ENCODE data around the gene WNT7B. TPM values are rescaled to one million over a fixed set of nuclear protein-coding genes. Genes with fewer than 3 reads are reported as not detected.

WNT7B gene
- total RNA-seq, 1 experiment from 2014 or later = 95.0 TPM

DNA sequence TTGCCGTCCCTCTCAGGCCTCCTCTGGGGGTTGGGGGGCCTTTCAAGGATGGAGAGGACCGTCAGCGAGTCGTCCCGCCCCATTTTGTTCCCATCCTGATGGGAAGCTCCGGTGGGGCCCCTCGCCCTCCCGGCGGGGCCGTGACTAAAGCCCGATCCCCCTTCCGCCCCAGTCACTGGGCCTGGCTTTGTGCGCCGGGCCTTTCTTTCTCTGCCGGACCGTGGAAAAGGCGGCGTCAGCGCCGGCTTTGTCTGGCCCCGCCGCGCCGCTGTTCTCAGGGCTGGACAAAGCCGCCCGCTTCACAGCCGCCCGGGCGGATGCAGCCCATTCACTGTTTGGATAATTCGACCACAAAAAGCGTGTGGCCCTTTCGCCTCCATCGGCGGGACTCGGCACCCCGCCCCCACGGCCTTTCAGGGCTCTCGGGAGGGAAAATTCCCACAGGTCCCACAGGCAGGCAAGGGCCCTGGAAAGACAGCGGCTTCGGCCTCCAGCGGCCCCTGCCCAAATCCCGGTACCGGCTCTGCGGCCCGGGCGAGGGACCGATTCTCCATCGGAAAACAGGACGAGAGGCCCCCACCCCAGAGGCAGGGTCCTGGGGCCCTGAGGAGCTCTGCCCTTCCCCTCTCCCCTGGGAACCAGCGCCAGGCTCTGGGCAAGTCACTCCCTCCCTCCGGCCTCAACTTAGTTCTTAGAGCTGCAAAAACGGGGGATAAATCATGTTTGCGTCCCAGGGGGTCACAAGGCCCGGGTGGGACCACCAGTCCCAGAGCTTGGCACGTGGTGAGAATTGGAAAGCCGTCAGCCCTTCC lies 87.2 kb downstream of the WNT7B start:
- in situ Hi-C loops (cut with HindIII; ENCODE audit: low pct_unique_long_range_greater_than_20kb, low sequenced_read_pairs) = no loop called here
- no peak for DNase-seq (ENCODE audit: low read depth)

DNA sequence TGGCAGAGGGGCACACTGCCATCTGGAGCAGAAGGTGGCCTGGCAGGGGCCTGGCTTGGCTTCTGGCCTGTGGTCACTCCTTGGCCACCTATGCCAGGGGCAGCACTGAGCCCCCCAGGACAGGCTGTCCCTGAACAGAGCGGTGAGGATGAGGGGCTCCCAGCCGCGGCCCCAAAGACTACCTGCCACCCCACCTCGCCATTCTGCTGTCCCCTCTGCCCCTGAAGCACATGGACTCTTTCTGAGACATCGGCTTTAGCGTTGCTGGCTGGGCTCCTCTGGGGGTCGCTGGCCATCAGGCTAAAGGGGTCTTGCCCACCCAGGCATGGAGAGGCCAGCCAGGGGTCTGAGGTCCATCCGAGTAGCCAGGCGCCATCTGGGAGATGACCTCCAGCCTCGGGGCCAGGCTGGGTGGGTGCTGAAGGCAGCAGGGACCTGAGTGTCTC lies 87.8 kb downstream of the WNT7B start:
- in situ Hi-C loops (cut with HindIII; ENCODE audit: low pct_unique_long_range_greater_than_20kb, low sequenced_read_pairs) = no loop called here
- DNase-seq (ENCODE audit: low read depth) = no peak

DNA sequence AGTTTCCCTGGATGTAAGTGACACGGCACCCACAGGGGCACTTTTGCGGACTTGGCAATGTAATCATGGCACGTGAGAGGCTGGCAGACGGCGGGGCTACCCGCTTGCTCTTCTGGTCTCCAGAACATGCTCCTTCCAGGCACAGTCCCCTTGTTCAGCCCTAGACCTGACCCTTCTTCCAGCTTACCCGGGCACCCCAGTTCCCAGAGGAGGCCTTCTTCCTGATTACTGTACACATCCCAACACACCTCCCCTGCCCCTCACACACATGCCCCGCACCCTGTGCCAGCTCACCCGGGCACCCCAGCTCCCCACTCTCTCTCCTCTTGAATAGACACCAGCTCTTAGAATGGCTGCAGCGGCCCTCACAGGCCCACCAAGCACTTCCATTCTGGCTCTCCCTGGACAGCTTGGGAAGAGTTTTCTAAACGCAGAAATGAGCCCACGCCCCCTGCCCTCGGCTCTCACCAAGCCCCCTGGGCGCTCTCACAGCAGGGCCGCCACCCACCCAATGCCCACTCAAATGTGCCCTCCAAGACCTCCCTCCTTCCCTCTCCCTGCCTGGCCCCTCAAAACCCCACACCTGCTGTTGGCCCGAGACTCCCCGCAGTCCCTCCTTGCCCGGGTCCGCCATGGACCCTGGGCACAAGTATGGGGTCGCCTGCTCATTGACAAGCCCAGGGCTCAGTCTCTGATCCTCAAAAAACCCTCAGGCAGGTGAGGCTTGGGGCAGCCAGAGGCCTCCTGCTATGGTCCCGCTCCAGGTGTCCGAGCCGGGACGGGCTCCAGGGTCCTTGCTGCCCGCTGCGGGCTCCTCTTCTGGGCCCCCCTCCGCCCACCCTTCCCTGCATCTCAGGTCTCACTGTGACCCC lies 88.5 kb downstream of the WNT7B start:
- in situ Hi-C loops (cut with HindIII; ENCODE audit: low pct_unique_long_range_greater_than_20kb, low sequenced_read_pairs) = no loop called here
- no peak for DNase-seq (ENCODE audit: low read depth)

DNA sequence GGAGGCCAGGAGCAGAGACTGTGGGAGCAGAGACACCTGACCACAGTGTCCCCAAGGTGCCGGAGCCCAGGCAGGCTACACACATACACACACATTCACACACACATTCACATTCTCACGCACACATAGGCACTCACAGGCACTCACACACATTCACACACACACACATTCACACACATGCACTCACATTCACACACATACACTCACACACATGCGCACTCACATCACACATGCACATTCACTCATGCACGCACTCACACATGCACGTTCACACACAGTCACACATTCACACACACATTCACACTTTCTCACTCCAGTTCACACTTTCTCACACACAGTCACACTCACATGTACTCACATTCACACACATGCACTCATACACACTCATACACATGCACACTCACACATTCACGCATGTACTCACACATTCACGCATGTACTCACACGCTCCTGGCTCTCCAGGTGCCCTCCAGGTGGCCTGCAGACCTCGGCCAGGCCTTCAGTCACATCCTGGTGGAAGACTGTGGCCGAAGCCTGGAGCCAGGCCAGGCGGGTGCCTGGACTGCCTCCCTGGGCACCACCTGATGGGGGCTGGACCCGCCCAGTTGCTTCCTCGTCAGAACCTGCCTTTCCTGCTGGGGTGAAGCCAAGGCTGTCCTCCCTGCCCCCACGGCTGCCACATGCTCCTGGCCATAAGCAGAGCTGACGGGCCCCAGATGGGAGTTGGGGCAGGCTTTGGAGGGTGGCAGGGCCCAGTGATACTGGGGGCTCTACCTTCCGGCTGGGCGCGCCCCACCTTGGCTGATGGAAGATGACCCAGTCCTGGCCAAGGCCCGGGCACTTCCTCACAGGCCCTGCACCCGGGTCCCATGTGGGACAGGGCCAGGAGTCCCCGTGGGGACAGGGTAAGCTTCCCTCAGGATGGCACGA lies 89.5 kb downstream of the WNT7B start:
- peak; percentile 34 for DNase-seq (ENCODE audit: low read depth)

DNA sequence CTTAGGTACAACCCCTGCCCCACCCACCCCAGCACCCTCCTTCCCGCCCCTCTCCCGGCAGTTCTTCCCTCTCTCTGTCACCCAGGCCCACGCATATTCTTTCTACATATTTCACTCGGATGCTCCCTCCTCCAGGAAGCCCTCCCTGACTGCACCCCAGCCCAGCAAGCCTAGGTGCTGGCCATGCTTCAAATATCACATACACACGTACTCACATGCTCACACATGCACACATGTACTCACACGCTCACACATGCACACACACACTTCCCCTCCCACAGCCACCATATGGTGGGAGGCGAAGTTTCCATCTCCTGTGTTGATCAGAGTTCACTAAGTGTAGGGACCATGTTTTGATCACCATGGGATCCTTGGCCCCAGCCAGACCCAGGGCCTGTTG lies 90.4 kb downstream of the WNT7B start:
- in situ Hi-C loops (cut with HindIII; ENCODE audit: low pct_unique_long_range_greater_than_20kb, low sequenced_read_pairs) = no loop called here
- DNase-seq (ENCODE audit: low read depth) = no peak

More for the DNA sequence above, 89.5 kb downstream of the WNT7B start:
- in situ Hi-C loops (cut with HindIII; ENCODE audit: low pct_unique_long_range_greater_than_20kb, low sequenced_read_pairs) = no loop called here

DNA sequence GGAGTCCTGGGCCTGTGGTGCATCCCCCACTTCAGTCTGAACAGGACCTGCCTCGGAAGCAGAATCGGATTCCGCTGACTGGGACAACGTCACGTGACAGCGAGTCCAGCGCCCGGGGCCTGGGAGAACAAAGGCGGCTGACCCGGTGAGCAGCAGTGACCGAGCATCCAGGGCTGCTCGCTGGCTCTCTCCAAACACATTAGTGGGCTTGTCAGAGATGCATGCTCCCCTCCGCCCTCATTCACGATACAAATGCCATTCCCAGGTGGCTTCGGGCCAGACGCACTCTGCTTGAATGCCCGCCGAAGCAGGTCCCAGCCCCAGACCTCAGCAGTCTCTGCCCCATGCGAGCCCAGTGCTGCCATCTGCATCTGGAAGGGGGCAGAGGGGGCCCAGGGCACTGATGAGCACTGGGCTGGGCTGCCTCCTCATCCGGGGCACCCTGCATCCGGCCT lies 91.0 kb downstream of the WNT7B start:
- in situ Hi-C loops (cut with HindIII; ENCODE audit: low pct_unique_long_range_greater_than_20kb, low sequenced_read_pairs) = no loop called here
- no peak for DNase-seq (ENCODE audit: low read depth)

DNA sequence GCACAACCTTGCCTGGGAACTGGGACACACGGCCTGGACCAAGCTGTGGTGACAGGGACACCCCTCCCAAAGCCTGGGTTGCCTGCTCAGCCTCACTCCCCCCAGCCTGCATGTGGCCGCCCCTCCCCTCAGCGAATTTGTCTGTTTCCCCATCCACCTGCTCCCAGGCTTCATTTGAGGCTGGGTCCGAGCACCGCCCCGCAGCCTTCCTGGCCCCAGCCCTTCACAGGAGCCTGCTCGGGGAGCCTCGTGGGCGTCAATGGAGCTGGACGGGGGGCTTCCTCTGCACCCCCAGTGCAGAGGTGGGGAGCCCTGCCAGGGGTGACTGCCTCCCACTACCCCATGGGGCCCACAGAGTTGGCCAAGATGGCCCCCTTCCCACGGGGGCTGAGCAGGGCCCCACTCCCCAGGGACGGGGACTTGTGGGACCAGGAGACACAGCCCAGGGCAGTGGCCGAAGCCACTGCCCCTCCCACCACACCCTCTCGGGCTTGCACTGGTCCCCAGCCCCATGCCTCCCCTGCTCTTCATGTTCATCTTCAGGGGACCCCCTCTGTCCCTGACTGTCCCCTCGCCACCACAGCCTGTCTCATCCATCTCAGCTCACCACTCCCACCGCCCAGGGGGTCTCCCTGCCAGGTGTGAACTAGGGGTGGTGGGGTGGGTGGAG lies 91.7 kb downstream of the WNT7B start:
- in situ Hi-C loops (cut with HindIII; ENCODE audit: low pct_unique_long_range_greater_than_20kb, low sequenced_read_pairs) = no loop called here
- DNase-seq (ENCODE audit: low read depth) = no peak

DNA sequence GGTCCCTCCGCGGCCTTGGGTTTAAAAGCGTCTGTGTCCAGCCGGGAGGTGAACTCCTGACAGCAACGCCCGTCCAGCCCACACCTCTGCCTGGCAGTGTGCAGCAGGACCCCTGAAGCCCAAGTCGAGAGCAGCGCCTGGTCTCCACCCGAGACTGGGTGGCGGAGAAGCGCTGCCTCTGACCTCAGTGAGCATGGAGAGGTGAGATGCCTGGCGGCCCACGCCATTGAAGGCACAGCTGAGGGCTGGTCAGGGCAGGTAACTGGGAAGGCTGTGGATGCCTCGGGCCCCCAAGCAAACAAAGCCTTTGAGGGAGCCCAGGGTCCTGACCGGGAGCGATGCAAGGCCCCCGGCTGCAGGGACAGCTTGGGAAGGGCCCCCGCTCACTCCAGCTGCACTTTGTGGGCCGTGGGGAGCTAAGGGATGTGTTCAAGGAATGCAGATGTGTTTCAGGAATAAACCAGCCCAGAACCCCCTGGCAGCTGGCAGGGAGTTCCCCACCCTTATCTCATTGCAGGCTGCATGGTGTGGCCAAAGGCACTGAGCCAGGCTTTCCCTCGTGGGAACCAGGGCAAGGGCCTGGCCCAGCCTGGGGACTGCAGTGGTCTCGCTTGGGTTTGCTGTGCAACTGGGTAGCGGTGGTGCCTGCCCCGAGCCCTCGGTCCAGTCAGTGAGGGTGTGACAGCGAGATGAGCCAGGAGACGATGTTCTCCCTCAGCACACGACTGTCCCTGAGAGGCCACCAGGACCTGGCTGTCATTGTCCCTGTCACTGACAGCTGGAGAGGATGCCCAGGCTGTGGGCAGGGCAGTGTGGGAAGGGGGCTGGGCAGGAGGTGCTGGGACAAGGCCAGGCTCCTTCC lies 92.5 kb downstream of the WNT7B start:
- DNase-seq (ENCODE audit: low read depth) = no peak
- in situ Hi-C loops (cut with HindIII; ENCODE audit: low pct_unique_long_range_greater_than_20kb, low sequenced_read_pairs) = no loop called here

DNA sequence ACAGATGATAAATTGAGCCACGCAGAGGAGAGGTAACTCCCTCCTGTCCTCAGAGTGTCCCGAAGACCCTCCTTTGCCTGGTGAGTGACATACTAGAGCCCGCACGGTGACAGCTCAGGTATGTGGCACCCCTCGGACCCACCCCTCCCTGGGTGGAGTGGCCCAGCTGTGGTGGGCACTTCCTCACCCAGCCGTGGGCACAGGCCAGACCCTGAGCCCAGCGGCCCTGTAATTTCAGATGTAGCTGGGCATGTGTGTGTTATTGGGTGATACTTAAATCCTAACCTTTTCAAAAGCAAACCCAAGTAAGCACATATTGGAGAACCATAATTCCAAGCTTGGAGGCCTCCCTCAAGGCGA lies 93.2 kb downstream of the WNT7B start:
- in situ Hi-C loops (cut with HindIII; ENCODE audit: low pct_unique_long_range_greater_than_20kb, low sequenced_read_pairs) = no loop called here
- no peak for DNase-seq (ENCODE audit: low read depth)

DNA sequence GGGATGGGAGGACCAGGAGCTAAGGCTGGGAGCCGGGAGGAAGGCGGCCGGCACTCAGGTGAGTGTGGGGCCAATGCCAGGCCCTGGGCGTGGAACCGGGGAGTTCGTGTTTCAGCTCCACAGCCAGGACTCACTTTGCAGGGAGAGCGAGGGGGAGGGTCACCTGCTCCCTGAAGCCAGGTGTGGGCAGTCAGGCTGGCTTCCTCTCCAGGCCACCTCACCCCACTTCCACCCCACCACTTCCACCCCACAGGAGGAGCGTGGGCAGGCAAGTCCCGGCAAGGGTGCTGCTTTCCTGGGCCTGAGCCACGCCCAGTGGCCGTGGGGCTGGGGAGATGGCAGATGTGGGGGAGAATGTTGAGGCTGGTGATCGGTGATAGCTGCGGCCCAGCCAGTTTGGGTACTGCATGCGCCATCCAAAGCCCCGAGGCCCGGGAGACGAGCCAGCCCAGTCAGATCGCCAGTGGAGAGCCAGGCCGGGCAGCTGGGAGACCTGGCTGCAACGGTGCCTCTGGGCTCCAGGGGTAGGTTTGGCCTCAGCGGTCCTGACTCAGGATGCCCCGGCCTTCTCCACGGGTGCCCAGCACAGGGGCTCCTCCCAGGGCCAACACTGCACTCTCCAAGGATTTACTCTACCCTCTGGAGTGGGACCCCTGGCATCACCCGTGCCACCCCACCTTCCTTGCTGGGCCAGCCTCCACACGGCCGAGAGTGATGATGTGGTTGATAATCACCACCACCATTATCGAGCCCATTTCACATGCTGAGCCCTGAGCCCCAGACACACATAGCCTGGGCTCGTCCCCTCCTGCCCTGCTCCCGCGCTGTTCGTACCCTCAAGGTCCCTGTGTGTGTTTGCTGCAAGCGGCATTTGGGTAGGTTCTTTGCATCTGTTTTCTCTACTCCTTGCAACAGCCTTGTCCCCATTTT lies 93.8 kb downstream of the WNT7B start:
- no peak for DNase-seq (ENCODE audit: low read depth)
- in situ Hi-C loops (cut with HindIII; ENCODE audit: low pct_unique_long_range_greater_than_20kb, low sequenced_read_pairs) = no loop called here

DNA sequence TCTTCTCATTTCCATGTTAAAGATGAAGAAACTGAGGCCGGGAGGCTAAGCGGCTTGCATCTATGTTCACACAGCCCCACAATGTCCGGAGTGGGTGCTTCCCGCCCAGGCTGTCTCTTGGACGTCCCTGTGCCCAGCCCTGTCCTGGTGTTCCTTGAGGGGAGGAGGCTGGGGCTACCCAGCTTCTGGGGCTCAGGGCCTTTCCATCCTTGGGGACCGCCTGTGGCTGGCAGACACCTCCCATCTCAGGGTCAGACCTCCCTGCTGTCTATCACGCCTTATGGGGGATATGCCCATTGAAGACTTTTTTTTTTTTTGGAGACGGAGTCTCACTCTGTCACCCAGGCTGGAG lies 95.5 kb downstream of the WNT7B start:
- in situ Hi-C loops (cut with HindIII; ENCODE audit: low pct_unique_long_range_greater_than_20kb, low sequenced_read_pairs) = no loop called here
- DNase-seq (ENCODE audit: low read depth) = no peak

DNA sequence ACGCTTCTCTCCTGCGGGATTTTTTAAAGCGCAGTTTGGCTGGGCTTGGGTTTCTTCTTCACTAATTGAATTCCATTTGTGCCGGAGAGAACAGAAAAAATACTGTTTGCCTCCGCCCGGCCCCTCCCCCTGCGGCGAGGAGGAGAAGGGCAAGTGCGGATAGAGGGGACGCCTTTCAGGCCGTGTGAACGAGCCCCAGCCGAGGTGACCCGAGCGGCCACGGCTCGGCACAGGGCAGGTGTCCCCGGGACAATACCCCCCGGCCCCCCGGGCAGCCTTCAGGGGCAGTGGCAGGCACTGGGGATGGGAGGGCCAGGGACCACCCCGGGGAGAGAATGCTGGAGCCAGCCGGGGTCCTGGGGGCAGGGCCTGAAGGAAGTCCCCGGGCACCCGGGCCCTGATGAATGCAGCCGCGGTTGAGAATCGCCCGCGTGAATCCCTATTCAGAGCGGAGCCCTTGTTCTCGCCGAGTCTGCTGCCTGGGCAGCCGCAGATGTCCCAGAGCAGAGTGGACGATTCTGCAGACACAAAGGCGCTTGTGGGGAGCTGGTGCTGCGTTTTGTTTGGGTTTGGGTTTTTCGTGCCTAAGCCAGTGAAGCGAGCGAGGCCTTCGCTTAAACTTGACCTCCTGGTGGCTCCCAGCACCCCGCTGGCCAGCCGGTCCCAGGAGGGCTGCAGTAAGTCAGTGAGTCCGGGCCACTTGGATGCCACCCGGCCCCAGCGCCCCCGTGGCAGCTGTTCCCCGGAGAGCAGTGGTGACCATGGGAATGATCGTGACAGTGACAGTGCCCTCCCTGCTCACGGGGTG lies 96.0 kb downstream of the WNT7B start:
- no peak for DNase-seq (ENCODE audit: low read depth)
- in situ Hi-C loops (cut with HindIII; ENCODE audit: low pct_unique_long_range_greater_than_20kb, low sequenced_read_pairs) = no loop called here

DNA sequence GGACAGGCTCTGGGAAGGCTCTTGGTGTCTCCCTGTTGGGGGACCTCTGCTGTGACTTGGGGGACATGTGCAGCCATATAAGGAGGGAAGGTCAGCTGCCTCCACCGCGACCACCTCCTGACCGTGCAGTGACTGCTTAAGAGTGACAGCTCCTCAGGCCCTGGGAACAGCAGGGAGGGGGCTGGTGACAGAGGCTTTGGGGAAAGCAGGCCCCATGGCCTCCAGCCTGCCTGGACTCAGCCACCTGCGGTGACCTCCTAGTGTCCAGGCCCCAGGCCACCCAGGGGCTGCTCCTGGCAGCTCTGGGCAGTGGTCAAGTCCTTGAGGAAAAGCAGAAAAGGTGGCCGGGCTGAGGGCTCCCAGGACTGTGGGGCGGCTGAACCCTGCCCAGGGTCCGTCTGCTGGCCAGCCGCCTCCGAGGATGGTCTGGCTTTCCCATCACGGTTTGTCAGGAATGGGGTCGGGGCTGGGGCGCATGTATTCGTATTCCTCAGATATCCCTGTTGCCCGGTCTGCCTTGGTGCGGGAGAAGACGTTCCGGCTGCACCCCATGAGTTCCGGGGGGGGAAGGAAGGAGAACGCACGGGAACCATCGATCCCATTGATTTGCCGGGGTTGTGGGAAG lies 96.8 kb downstream of the WNT7B start:
- in situ Hi-C loops (cut with HindIII; ENCODE audit: low pct_unique_long_range_greater_than_20kb, low sequenced_read_pairs) = no loop called here

DNA sequence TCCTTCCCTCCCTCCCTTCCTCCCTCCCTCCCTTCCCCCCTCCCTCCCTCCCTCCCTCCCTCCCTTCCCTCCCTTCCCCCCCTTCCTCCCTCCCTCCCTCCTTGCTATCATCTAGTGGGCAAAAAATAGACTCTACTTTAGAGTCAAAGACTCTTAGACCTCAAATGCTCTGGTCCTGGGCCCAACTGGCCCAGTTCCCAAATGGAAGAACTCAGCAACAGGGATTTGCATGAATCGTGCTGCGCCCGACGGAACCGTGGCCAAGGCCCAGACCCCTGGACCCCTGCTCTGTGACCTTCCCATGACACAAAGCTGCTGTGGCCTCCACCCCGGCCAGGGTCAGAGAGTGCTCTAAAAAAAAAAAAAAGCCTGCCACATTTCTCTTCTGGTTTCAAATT lies 97.4 kb downstream of the WNT7B start:
- no peak for DNase-seq (ENCODE audit: low read depth)
- in situ Hi-C loops (cut with HindIII; ENCODE audit: low pct_unique_long_range_greater_than_20kb, low sequenced_read_pairs) = no loop called here

More for the DNA sequence above, 96.8 kb downstream of the WNT7B start:
- DNase-seq (ENCODE audit: low read depth) = no peak

DNA sequence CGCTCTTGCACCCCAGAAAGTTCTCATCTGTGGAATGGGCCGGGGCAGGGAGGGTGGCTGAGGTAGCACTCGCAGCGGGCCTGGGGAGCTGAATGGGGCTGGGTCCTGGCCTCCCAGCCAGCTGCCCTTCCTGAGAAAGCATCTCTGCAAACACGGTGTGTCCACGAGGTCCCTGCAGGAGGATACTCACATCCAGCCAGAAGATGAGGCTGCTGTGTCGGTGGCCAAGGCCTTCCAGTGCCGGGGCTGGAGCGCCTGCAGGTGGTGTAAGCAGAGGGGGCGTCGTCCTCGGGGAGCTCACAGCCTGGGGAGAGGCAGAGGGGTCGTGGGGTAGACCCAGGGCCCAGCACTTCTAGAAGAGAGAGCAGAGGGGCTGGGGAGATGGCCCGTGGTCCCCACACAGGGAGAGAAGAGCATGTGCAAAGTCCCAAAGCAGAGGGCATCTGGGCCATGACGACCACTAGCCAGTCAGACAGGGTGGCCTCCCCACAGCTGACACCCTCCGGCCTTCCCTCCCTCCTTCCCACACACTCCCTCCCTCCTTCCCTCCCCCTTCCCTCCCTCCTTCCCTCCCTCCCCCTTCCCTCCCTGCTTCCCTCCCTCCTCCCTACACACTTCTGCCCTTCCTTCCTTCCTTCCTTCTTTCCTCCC lies 97.9 kb downstream of the WNT7B start:
- in situ Hi-C loops (cut with HindIII; ENCODE audit: low pct_unique_long_range_greater_than_20kb, low sequenced_read_pairs) = no loop called here
- no peak for DNase-seq (ENCODE audit: low read depth)
